ENCODE measurements around the gene GADD45A. TPM values are rescaled to one million over a fixed set of nuclear protein-coding genes. Genes with fewer than 3 reads are reported as not detected.
A peak's percentile ranks its signal among the peaks of the same experiment; 100 is the strongest.

GADD45A gene
- total RNA-seq, 1 donor from 2014 or later, result 143 TPM

DNA sequence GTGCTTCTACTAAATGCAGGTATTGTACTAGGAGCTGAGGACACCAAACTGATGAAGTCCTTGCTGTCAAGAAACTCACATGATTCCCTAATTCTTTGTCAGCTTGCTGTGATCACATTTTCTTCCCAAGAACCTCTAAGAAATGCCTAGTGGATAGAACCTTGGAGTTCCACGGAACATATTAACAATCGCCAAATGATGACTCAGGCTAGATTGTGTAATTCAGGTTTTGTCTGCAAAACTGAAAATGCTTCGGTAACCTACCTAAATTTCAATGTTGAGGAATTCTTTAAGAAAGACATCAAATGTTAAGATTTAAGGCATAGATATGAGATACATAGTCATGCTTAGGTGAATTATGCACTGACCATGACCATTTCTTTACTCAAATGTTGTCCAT, 1.7 kb upstream of the GADD45A start:
- H3K27me3 Mint-ChIP-seq (ENCODE audit: unreplicated experiment), result peaks cover 11% of the 10 kb centered on the region
- H3K4me1 Mint-ChIP-seq (ENCODE audit: low read depth, unreplicated experiment), result peaks cover 17% of the 10 kb centered on the region
- no peak overlapping the region for H3K4me3 Mint-ChIP-seq (ENCODE audit: unreplicated experiment)
- TF ChIP-seq, protein P1, sequence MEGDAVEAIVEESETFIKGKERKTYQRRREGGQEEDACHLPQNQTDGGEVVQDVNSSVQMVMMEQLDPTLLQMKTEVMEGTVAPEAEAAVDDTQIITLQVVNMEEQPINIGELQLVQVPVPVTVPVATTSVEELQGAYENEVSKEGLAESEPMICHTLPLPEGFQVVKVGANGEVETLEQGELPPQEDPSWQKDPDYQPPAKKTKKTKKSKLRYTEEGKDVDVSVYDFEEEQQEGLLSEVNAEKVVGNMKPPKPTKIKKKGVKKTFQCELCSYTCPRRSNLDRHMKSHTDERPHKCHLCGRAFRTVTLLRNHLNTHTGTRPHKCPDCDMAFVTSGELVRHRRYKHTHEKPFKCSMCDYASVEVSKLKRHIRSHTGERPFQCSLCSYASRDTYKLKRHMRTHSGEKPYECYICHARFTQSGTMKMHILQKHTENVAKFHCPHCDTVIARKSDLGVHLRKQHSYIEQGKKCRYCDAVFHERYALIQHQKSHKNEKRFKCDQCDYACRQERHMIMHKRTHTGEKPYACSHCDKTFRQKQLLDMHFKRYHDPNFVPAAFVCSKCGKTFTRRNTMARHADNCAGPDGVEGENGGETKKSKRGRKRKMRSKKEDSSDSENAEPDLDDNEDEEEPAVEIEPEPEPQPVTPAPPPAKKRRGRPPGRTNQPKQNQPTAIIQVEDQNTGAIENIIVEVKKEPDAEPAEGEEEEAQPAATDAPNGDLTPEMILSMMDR (IDR thresholded peaks at IDR 0.05; ENCODE audit: partially characterized antibody, unreplicated experiment), result no peak
- DNase-seq, result no peak
- peak overlapping the region; percentile 39 for H3K27ac Mint-ChIP-seq (ENCODE audit: unreplicated experiment)
- H3K9me3 Mint-ChIP-seq (ENCODE audit: unreplicated experiment), result peaks cover 18% of the 10 kb centered on the region
- H3K36me3 Mint-ChIP-seq (ENCODE audit: unreplicated experiment), result peaks cover 6% of the 10 kb centered on the region

DNA sequence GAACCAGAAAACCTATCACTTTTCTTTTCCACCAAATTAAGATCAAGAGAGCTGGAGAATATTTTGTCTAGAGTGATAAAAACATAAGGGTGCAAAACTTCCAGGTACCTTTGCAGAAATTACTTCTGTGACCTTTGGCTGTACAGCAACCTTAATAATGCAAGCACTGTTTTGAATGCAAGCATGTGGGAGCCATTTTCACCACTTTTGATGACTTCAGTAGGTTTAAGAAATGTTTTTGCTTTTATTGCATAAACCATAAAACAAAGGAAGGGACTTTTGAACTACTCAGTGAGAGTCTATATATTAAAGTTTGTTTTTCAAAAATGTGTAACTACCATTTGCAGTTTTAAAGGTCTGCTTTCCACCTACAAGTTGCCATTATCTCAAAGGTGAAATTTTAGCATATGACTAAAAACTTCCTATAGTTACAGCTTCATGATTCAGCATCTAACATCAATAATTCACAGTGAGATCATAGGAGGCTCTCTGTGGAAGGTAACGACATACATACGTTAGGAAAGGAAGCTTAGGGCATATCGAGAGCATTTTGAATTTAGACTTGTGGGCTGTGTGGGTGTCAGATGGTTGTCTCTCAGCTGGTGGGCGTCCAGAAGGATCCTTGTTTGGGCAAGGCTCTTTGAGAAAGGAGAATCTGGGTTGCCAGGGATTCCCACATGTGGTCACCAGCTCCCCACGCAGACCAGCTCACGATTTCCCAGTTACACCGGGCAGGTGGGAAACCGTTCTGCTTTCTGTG, 1.1 kb upstream of the GADD45A start:
- Mint-ChIP-seq H3K27ac (ENCODE audit: unreplicated experiment) (peak overlapping the region; percentile 69), H3K4me3 (ENCODE audit: unreplicated experiment) (peak overlapping the region; percentile 88), H3K4me1 (ENCODE audit: low read depth, unreplicated experiment) (peaks cover 19% of the 10 kb centered on the region), H3K36me3 (ENCODE audit: unreplicated experiment) (peaks cover 6% of the 10 kb centered on the region), H3K27me3 (ENCODE audit: unreplicated experiment) (peaks cover 11% of the 10 kb centered on the region), H3K9me3 (ENCODE audit: unreplicated experiment) (peaks cover 18% of the 10 kb centered on the region)
- TF ChIP-seq, protein P1 (IDR thresholded peaks at IDR 0.05; ENCODE audit: partially characterized antibody, unreplicated experiment), result no peak
- DNase-seq, result no peak

DNA sequence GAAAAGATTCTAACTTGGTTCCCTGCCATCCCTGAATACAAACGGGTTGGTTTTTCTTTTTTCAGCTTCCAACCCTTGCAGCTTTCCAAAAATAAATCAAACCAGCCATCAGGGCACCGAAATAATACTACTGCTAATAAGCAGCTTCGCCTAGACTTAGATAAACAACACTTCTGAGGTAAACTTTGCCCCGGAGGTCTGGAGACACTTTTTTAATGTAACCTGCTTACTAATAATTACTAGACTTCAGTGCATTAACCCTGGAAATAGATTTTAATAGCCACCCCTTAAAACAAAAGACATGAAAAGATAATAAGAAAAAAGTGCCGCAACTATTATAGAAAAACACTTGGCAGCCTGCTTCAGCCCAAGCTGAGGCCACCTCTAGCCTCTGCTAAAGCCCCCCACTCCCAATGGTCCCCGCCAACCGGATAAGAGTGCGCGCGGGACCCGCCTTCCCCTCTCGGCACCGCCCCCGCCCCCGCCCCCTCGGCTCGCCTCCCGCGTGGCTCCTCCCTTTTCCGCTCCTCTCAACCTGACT, 405 bp upstream of the GADD45A start:
- peak overlapping the region; percentile 97 for H3K27ac Mint-ChIP-seq (ENCODE audit: unreplicated experiment)
- peaks cover 11% of the 10 kb centered on the region for H3K27me3 Mint-ChIP-seq (ENCODE audit: unreplicated experiment)
- peaks cover 18% of the 10 kb centered on the region for H3K9me3 Mint-ChIP-seq (ENCODE audit: unreplicated experiment)
- H3K36me3 Mint-ChIP-seq (ENCODE audit: unreplicated experiment), result peaks cover 6% of the 10 kb centered on the region
- TF ChIP-seq, protein P1 (IDR thresholded peaks at IDR 0.05; ENCODE audit: partially characterized antibody, unreplicated experiment), result no peak
- H3K4me1 Mint-ChIP-seq (ENCODE audit: low read depth, unreplicated experiment), result peaks cover 24% of the 10 kb centered on the region
- peak overlapping the region; percentile 88 for H3K4me3 Mint-ChIP-seq (ENCODE audit: unreplicated experiment)
- DNase-seq, result no peak

DNA sequence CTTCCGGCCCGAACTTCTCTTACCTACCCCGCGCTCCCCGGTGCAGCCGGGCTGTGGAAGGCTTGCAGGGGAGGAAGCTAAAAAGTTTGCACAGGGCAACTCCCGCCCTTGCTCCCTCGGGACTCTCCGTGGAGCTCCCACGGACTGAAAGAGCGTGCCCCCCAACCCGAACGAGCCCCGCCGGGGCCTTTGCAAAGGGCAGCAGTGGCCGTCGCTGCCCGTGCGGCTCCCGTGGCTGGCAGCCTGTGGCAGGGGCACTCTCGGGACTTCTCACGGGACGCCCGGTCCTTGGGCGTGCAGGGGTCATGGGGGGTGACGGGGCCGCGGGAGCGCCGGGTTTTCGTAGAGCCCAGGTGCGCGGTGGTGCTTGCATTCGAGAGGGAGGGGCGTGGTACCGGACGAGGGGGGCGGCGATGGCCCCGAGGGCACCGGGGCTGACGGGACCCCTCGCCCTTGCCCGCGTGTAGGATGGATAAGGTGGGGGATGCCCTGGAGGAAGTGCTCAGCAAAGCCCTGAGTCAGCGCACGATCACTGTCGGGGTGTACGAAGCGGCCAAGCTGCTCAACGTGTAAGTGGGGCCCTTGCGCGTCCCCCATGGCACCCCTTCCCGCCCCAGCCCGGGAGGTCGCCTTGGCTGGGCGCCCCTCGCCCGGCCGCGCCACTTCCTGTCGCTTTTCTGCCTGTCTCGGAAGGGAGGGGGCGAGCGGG, 711 bp downstream of the GADD45A start:
- TF ChIP-seq, protein P1 (IDR thresholded peaks at IDR 0.05; ENCODE audit: partially characterized antibody, unreplicated experiment), result no peak
- peak overlapping the region; percentile 88 for H3K4me3 Mint-ChIP-seq (ENCODE audit: unreplicated experiment)
- DNase-seq, result no peak
- peaks cover 6% of the 10 kb centered on the region for H3K36me3 Mint-ChIP-seq (ENCODE audit: unreplicated experiment)
- peaks cover 11% of the 10 kb centered on the region for H3K27me3 Mint-ChIP-seq (ENCODE audit: unreplicated experiment)
- peak overlapping the region; percentile 97 for H3K27ac Mint-ChIP-seq (ENCODE audit: unreplicated experiment)
- H3K9me3 Mint-ChIP-seq (ENCODE audit: unreplicated experiment), result peaks cover 18% of the 10 kb centered on the region
- H3K4me1 Mint-ChIP-seq (ENCODE audit: low read depth, unreplicated experiment), result peaks cover 24% of the 10 kb centered on the region

All from glutamatergic neuron (in vitro differentiated cells).